ENCODE measurements around the gene UBTD1.

The UBTD1 gene

DNA sequence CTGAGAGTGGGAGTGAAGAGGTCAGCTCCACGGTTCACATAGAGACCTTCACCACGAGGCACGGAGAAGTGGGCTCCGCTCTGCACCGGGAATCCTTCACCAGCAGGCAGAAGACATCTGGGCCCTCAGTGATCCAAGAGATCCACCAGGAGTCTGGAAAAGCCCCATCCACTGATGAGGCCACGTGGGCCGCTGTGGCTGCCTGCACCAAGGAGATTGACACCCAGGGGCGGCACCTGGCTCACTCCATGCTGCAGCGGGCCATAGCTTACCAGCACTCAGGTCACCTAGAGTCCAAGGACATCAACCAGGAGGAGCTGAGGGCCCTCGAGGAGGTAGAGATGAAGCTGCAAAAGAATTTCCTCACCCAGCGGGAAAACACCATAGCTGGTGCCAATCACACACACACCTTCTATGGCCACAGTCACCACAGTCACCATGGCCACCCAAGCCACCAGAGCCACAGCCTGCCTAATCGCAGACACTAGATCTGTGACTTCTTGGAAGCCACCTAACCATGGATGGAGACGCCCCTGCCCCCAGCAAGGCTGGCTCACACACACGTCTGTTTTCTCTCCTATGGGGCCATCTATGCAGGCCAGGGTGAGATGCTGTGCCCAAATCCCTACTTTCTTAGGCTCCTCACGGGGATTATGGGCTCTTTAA is 91.5 kb downstream of the UBTD1 start:
- DNase-seq = no peak

DNA sequence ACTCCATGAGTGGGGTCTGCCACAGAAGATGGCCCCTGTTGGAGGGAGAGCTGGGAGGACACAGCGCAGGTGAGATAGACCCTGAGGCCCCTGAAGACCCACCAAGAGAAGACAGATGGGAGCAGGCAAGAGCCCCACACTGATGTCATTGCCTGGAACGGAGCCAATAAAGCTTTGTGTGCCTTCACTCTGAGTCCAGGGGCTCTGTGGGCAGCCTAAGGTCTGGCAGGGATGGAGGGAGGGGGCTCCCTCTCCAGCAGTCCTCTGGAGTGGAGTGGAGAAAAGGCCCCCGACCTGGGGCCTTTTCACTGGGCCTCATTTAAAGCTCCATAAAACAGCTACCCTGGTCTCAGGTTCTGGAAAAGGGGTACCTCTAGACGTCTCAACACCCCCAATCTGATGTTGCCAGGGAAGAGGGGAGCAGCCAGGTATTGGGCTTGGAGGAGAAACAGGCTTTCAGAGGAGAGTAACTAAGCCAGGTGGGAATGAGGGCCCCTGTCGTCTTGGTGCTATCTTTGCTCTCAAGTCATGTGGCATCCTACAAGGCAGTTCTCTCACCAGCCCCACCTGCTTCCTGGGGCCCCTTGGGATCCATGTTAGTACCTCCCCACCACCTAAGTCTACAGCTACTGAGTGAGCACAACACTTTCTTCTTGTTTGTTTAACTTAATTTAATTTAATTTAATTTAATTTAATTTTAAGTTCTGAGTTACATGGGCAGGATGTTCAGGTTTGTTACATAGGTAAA is 92.2 kb downstream of the UBTD1 start:
- no peak for DNase-seq

DNA sequence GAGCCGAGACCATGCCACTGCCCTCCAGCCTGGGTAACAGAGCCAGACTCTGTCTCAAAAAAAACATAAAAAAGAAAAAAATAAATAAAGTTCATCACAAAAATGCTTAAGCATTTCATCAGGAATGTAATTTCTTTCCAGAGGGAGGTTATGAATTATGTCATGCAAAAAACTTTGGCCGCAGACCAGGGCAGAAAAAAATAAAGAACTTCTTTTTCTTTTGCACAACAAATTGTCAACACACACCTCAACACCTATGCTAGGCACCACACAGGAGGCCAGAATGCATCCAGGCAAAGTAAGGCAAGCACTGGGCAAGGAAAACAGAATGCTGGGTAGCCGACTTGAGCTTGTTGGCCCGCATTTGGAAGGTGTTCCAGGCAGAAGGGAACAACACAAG is 94.7 kb downstream of the UBTD1 start:
- DNase-seq = no peak

DNA sequence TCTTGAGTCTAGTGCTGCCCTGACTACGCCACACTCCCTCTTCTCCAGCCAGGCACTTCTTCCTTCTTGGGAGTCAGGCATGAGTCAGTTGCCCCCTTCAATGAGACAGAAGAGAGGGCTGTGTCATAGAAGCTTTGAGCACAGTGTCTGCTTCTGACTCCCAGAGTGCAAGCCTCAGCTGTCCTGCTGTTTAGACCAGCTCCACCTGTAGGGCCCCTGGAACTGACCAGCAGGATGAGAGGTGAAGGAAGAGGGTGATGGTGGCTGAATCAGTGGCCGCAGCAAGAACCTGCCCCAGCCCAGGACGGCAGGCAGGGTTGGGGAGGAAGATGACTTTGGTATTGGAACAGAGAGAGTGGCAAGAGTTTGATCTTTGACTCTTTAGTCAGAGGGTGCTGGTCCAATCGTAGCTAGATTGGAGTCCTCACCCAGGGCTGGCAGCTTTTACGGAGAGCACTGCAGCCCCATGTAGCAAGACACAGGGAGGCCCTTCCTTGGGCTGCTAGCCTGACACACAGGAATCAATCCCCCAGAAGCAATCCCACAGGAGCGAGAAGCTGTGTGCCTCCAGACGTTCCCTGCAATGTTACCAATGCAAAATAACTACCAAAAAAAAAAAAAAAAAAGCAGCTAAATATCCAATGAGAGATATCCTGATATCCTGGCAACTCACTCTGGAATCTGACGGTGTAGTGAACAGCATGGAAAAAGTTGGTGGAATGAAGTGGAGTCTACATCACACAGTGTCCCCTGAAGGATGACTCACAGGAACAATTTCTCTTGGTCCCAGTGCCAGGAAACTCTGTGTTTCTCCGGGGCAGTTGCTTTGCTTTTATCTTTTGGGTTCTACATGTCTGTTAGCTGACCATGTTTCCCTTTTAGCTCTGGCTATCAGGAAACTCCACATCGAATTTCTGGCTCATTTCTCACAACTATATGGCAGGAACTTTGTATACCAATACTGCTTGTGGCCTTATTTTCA is 97.7 kb downstream of the UBTD1 start:
- DNase-seq = no peak

DNA sequence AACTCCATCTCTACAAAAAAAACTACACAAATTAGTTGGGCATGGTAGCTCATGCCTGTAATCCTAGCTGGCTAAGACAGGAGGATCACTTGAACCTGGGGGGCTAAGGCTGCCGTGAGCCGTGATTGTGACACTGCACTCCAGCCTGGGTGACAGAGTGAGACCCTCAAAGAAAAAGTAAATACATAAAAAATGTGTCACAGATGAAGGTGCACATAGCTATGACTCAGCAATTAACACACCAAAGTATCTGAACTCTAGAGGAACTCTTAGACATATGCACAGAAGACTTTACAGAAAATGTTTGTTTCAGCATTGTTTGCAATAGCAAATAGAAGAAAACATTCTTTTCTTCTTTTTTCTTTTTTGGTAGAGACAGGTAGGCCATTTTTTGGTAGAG is 99.1 kb downstream of the UBTD1 start:
- no peak for DNase-seq

DNA sequence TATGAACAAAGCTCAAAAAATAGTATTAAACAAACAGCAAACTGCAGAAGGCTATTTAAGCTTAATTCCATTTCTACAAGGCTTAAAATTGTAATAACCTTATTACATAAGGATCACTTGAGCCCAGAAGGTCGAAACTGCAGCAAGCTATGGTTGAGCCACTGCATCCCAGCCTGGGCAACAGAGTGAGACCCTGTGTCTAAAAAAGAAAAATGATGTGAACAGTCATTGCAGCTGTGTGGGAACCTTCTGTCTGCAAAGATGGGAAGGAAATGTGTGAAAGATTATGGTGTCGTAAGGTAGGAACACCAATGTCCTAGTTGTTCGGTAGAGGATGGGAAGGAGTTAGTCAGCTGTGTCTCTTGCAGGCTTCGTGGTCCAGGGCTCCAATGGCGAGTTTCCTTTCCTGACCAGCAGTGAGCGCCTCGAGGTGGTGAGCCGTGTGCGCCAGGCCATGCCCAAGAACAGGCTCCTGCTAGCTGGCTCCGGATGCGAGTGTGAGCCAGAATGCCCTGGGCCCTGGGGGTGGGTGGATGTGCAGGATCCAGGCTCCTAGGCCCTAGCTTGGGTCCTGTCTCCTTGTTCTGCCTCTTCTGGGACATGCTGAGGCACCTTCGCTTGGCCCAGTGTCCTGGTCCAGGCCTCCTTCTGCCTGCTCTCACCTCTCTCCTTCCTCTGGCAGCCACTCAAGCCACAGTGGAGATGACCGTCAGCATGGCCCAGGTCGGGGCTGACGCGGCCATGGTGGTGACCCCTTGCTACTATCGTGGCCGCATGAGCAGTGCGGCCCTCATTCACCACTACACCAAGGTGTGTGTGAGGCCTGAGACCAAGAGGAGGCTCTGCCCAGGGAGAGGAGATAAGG is 99.9 kb downstream of the UBTD1 start:
- DNase-seq = no peak

DNA sequence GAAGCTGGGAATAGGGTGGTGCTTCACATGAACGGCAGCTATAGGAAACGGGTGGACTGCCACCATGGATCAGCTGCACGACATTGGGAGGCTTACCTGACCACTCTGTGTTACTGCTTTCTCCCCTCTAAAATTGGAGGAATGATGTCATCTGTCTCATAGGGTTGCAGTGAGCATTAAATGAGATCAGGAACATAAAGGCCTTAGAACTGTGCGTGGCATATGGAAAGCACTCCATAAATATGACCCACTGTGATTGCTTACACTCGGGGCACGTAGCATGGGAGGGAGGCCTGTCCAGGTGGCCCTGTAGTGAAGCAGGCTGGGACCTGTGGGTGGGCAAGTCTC is 100.5 kb downstream of the UBTD1 start:
- DNase-seq = no peak

DNA sequence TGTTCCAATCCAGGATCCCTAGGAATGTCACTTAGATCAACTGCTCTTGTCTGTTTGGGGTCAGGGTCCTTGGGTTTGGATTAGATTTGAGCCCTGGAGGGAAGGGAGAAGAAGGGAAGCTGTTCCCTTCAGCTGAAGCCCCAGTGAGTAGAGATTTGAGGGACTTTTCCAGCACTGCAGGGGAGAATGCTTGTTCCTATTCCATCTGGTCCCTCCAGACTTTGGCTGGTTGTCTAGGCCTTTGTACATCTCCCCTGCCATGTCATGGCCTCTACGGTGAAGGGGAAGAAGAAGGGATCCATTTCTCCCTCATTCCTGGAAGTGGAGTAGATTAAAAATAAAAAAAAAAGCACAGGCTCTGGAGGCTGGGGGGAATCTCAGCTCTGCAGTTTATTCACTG is 101.9 kb downstream of the UBTD1 start:
- no peak for DNase-seq

DNA sequence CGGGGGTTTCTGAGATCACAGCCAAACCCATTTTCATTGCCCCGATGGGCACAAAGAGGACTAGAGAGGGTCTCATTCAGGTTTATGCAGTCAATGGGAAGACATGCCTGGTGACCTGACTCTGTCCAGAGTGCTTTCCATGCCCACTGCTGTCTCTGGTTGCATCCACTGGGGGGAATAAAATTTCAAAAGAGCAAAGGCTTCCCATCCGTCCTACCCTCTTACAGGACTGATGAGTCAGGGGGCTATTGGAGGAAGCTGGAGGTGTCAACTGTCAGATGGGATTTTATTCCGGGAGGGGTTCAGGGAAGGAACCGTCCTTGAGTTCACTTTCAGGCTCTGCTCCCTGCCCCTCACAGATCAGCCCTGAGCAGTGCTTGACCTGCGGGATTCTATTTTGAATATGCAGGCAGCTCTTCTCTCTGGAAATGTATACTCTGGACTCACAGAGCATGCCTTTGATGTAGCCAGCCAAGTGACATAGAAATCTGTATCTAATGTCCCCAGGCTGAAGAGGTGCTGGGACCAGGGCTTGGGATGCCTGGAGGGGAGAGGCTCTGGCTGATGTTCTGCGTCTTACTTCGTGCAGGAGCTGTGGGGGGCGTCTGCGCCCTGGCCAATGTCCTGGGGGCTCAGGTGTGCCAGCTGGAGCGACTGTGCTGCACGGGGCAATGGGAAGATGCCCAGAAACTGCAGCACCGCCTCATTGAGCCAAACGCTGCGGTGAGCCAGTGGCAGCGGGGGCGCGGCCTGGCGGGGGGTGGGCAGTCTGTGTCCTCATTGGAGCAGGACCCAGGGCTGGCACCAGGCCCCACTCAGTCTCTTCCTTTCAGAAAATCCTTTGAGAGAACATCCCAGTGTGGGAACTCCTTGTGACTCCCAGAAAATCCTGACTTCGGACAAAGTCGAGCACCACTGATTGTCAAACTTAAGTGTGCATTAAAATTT is 102.8 kb downstream of the UBTD1 start:
- DNase-seq = no peak

DNA sequence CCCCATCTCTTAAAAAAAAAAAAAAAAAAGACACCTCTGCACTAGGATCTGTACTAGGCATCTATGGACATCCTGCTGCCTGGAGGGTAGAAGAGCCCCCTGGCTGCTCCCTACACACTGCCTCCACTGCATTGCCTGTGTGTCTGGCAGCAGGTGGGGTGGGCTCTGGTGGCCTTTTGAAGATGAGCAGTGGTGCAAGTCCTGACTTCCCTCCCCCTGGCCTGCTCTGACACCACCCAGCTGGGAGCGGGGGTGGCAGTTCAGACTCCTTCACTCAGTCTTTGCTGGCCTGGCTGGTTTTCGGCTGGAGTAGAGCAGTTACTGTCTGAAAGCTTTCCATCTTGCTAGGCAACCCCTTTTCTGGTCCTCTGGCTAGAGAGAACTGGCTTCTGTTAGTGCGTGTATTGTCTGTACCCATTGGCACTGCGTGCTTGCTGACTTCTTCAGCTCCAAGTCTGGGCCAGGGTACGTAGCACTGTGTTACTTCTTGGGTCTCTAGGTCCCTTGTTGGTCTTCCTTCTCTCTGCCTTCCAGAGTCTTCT is 108.4 kb downstream of the UBTD1 start:
- no peak for DNase-seq

DNA sequence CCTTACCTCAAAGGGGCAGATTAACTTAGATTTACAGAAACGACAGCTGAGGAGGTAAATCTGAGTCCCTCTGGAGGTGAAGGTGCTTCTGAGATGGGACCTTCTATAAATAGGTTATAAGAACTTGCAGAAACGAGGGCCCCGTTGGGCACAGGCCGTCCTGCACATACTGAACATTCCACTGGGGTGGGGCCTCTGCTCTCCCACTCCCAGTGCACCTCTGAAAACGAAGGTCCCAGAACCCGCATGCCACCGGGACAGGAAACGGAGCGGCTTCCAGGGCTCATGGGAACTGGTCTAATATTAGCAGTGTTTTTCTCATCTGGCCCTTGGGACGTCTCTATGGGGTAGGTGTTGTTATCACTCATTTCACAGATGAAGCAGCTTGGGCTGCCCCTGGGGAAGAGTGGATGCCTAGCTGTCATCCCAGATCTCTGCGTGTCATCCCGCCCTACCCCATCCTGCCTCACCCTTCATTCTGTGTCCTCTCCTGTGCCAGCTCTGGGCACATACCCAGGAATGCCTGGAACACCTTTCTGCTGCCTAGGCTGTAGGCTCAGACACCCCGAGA is 110.4 kb downstream of the UBTD1 start:
- no peak for DNase-seq

DNA sequence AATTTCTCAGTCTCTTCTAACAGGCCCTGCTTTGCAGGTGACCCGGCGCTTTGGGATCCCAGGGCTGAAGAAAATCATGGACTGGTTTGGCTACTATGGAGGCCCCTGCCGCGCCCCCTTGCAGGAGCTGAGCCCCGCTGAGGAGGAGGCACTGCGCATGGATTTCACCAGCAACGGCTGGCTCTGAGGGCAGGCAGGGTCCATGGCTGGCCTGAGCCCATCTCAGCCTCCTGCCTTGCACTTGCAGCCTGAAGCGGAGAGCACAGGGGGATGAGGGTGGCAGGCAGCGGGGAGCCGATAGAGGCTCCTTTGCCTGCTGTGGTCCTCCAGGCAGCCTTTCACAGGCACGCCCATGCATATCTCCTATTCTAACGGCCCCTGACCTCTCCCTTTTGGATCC is 112.7 kb downstream of the UBTD1 start:
- no peak for DNase-seq

DNA sequence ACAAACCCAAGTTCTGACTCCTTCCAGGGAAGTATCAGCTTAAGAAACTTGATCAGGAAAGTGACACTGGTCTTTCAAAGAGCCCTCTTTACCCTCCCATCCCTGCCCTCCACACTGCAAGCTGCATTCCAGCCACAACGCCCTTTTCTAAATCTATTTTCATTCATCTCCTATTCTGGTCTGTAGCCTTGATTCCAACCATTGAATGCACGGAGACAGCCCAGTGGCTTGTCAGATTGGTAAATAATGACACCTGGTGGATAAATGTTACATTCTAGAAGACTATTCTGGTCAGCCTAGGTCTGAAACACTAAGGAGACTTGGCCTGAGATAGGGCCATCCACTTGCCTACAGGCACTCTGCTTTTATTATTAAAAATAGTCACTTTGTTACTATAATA is 113.7 kb downstream of the UBTD1 start:
- peak; percentile 36 for DNase-seq

DNA sequence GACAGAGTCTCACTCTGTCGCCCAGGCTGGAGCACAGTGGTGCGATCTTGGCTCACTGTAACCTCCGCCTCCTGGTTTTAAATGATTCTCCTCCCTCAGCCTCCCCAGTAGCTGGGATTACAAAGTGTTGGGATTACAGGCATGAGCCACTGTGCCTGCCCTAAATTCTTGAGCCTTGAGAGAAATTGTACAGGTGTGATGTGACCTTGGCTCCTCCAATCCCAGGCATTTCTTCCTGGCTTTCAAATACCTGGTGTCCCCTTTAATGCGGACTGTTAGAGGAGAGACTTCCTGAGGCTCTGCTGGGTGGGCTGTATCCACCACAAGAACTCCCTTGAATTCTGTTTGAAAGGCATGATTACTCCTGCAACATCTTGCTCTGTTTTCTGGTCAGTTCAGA is 119.6 kb downstream of the UBTD1 start:
- no peak for DNase-seq

DNA sequence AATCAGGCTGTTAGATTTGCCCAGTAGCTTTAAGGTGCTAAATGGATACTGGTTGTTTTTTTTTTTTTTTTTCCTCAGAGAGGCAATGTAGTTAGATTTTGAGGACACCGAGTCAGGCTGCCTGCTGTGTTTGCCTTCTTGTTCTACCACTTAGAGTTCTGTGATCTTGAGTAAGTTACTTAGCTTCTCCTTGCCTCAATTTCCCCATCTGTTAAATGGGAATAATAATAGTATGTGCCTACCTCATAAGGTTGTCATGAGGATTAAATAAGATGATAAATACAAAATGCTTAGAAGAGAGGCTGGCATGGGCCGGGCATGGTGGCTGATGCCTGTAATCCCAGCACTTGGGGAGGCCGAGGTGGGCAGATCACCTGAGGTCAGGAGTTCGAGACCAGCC is 120.0 kb downstream of the UBTD1 start:
- DNase-seq = no peak
